Subcutaneous adipose tissue (tissue), 4 donors: Measurements from ENCODE around the gene MRPL1. TPM values are rescaled to one million over a fixed set of nuclear protein-coding genes. Genes with fewer than 3 reads are reported as not detected.

Experiments used
- CTCF ChIP-seq: fragments of 450-650 bp; IDR thresholded peaks from one replicate; pipeline ENCODE4 v1.5.1; 2016; ENCODE audit warnings: low read depth, mild to moderate bottlenecking, control low read depth, antibody characterized with exemption, moderate library complexity
- total RNA-seq, 4 donors: library from RNA; depleted of rRNA; stranded (reverse); fragments of >200 nt; gene quantifications; one replicate each; pipeline ENCODE4 v1.1.0, GENCODE V29; 2016

Gene MRPL1
- total RNA-seq, 4 donors from 2014 or later: 12.8 to 36.8 (median 25.1) TPM

DNA sequence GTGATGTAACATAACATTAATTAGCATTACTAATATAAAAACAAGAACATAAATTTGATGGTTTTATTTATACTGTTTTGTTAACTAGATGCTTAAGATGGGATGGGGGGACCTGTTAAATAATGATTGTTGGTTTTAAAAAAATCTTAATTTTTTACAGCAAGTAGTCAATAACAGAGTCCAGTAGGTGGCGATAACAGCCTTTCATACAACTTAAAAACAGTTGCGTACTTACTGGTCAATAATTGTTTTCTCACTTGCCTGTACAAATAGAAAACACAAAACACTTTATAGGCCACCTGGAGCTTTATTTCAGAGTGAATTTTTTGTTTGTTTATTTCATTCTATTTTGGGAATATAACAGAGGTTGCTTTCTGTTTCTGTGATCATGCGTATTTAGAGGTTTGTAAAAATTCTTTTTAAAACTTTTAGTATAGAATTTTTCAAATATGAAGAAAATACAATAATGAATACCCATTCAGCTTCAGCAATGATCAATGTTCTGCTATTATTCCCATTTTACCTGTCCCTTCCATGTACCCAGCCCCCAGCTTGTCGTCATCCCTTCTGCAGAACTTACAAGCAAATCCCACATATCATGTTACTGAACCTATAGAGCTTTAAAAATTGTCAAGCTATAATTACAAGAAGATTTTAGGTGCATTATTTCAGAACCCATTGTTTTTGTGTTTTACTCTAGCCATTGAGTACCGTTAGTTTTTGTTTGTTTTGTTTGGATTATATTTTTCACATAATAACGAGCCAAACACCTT is 97.1 kb downstream of the MRPL1 start:
- TF ChIP-seq CTCF: no peak

- no peak for TF ChIP-seq CTCF
Measured at GRCh38 chr4:77960367-77960766, 97.7 kb downstream of the MRPL1 start.

DNA sequence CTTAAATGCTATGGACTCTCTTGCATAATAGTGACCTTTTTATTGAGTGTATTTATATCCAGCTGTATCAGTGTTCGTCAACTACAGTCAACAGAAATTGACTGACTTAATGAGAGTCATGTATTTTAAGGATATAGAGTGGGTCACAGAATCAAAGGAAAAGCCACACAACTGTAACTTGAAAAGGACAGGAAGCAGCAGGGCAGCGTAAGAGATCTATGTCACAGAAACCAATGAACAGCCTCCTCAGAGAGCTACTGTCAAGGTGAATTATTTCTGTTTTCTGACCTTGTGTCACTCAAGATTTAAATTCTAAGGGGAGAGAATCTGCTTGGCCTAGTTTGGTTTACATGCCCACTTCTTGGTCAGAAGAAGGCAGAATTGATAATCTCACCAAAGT is 100.4 kb downstream of the MRPL1 start:
- TF ChIP-seq CTCF: no peak

DNA sequence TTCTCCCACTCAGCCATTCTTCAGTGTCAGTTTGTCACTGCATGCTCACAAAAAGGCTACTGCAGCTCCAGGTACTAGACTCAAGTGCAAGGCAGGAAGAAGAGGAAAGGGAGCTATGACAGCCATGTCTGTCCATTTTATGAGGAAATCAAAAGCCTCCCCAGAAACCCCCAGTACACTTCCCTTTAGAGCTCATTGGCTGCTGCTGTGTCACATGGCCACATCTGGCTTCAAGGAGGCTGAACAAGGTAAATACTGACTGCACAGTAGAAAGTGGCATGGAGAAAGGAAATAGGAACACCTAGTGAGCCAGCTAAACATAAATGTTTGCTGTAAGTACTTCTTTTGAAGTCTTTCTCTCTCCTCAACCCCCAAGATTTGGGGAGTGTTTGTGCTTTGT is 127.3 kb downstream of the MRPL1 start:
- no peak for TF ChIP-seq CTCF

GRCh38 chr4:77990456-77990855 is 127.8 kb downstream of the MRPL1 start:
- TF ChIP-seq CTCF: no peak

GRCh38 chr4:77990904-77991358 is 128.3 kb downstream of the MRPL1 start:
- no peak for TF ChIP-seq CTCF

DNA sequence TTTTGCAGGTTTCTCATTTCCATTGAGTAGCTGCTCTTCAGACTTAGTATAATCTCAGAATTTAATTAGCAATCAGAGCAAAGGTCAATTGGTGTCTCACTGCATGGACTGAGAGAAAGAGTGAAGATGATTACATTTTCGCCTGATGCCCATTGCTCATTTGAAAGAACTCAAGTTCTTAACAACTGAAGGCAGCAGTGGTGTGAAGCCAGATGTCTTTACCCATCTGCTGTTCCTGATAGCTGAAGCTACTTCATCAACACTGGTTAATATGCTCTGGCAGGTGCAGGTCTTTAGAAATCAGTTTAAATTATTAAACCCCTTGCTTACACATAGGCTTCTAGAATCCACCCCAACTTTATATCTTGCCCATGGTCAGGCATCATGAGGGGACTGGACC is 130.0 kb downstream of the MRPL1 start:
- no peak for TF ChIP-seq CTCF
